GM23248 (cell line): Measurements from ENCODE around the gene SLC22A5. TPM values are rescaled to one million over a fixed set of nuclear protein-coding genes. Genes with fewer than 3 reads are reported as not detected.
A peak's percentile ranks its signal among the peaks of the same experiment; 100 is the strongest.

ENCODE experiments used
- DNase-seq: peaks from one replicate; pipeline ENCODE4 v3.0.0-alpha.2; 2015
- H2AFZ ChIP-seq: fragments of 200-600 bp; sonication (generic); 2 replicates; pipeline ENCODE4 v1.6.1; 2016; ENCODE audit warnings: antibody characterized with exemption
- H3F3A ChIP-seq: fragments of 200-600 bp; sonication (generic); 2 replicates; pipeline ENCODE4 v1.6.1; 2016; ENCODE audit warnings: mild to moderate bottlenecking, antibody characterized with exemption, mixed run types; ENCODE audit not compliant: insufficient read depth
- H3K27ac ChIP-seq: fragments of 200-600 bp; sonication (generic); 2 replicates; pipeline ENCODE4 v1.5.1; 2016; ENCODE audit warnings: mild to moderate bottlenecking
- H3K27me3 ChIP-seq: fragments of 200-600 bp; sonication (generic); replicated peaks from 2 replicates; pipeline ENCODE4 v1.6.1; 2016; ENCODE audit warnings: mild to moderate bottlenecking; ENCODE audit not compliant: insufficient read depth
- H3K36me3 ChIP-seq: fragments of 200-600 bp; sonication (generic); 2 replicates; pipeline ENCODE4 v1.6.1; 2016; ENCODE audit warnings: low read depth, mild to moderate bottlenecking
- H3K4me1 ChIP-seq: fragments of 200-600 bp; sonication (generic); 2 replicates; pipeline ENCODE4 v1.6.1; 2016; ENCODE audit warnings: mild to moderate bottlenecking; ENCODE audit not compliant: insufficient read depth
- H3K4me2 ChIP-seq: fragments of 200-600 bp; sonication (generic); one replicate; pipeline ENCODE4 v1.6.1; 2016; ENCODE audit warnings: mild to moderate bottlenecking; ENCODE audit not compliant: unreplicated experiment
- H3K4me3 ChIP-seq: fragments of 200-600 bp; sonication (generic); 2 replicates; pipeline ENCODE4 v1.5.1; 2016; ENCODE audit warnings: mild to moderate bottlenecking
- H3K79me2 ChIP-seq: fragments of 200-600 bp; sonication (generic); 2 replicates; pipeline ENCODE4 v1.6.1; 2016; ENCODE audit warnings: mild to moderate bottlenecking; ENCODE audit not compliant: insufficient read depth
- H3K9ac ChIP-seq: fragments of 200-600 bp; sonication (generic); 2 replicates; pipeline ENCODE4 v1.6.1; 2016; ENCODE audit warnings: mild to moderate bottlenecking
- H3K9me2 ChIP-seq: fragments of 200-600 bp; sonication (generic); 2 replicates; pipeline ENCODE4 v1.6.1; 2016; ENCODE audit warnings: mixed run types, mild to moderate bottlenecking, moderate library complexity; ENCODE audit not compliant: insufficient read depth
- H3K9me3 ChIP-seq: fragments of 200-600 bp; sonication (generic); one replicate; pipeline ENCODE4 v1.6.1; 2017; ENCODE audit warnings: low read depth
- H4K20me1 ChIP-seq: fragments of 200-600 bp; sonication (generic); 2 replicates; pipeline ENCODE4 v1.6.0; 2016; ENCODE audit not compliant: insufficient read depth
- EZH2 ChIP-seq: fragments of 200-600 bp; sonication (generic); IDR thresholded peaks from 2 replicates; pipeline ENCODE4 v1.6.1; 2018; ENCODE audit warnings: antibody characterized with exemption, mild to moderate bottlenecking; ENCODE audit not compliant: insufficient read depth, poor library complexity, severe bottlenecking
- EZH2phosphoT487 ChIP-seq: fragments of 200-600 bp; sonication (generic); IDR thresholded peaks from 2 replicates; pipeline ENCODE4 v1.6.1; 2018; ENCODE audit warnings: antibody characterized with exemption, moderate library complexity, mild to moderate bottlenecking, low read depth; ENCODE audit not compliant: insufficient read depth
- WGBS, 2 experiments: methylation state at CpG; one replicate each; pipeline ENCODE4 v1.1.6; 2015 to 2017; ENCODE audit warnings: low lambda C conversion rate in 2 of 2, low coverage in 1 of 2; ENCODE audit errors: missing lambda C conversion rate in 2 of 2; 5-methylcytosine and 5-hydroxymethylcytosine counted together
- in situ Hi-C: fragments of 300-500 bp; cut with MboI; formaldehyde crosslinking; loops from 2 replicates; pipeline ENCODE4 v1.15.0; 2020
- polyA plus RNA-seq: library from polyadenylated mRNA; unstranded; fragments of >200 nt; fragmentation: Nextera tagmentation; extraction: Ambion mirVana; gene quantifications from 2 replicates; pipeline ENCODE4 v1.2.1, GENCODE V29; 2016
- total RNA-seq: library from RNA; depleted of rRNA; stranded (reverse); fragments of >200 nt; shearing (Covaris generic); gene quantifications from 2 replicates; pipeline ENCODE4 v1.2.3, GENCODE V29; 2014

The SLC22A5 gene
- total and polyA plus RNA-seq, 2 experiments from 2014 or later: 1.7 to 3.0 TPM

GRCh38 chr5:132427281-132428146 lies 58.0 kb downstream of the SLC22A5 start:
- no peaks in the 10 kb centered on the region for H3K9me3 ChIP-seq
- H3K4me3 ChIP-seq: no peak overlapping the region
- peaks cover 42% of the 10 kb centered on the region for H3F3A ChIP-seq
- H3K4me2 ChIP-seq: peak overlapping the region; percentile 59
- in situ Hi-C loops: no loop called here
- H3K27ac ChIP-seq: peak overlapping the region; percentile 98
- peak; percentile 30 for DNase-seq
- no peaks in the 10 kb centered on the region for H4K20me1 ChIP-seq
- H3K9me2 ChIP-seq: no peaks in the 10 kb centered on the region
- peak overlapping the region; percentile 81 for H3K9ac ChIP-seq
- peaks cover 65% of the 10 kb centered on the region for H3K4me1 ChIP-seq
- H3K36me3 ChIP-seq: no peaks in the 10 kb centered on the region
- peaks cover 12% of the 10 kb centered on the region; the same call in 1 of the 2 replicates for H3K79me2 ChIP-seq
- TF ChIP-seq EZH2phosphoT487 (no peak), EZH2 (no peak)
- no peaks in the 10 kb centered on the region for H3K27me3 ChIP-seq
- WGBS, 2 experiments: 66 to 75% methylated on average over 6 of the region's 6 CpGs
- no peak overlapping the region for H2AFZ ChIP-seq

- Histone ChIP-seq H3K79me2 (peaks cover 12% of the 10 kb centered on the region; the same call in 1 of the 2 replicates), H3K4me3 (no peak overlapping the region), H3K4me2 (peak overlapping the region; percentile 34), H4K20me1 (no peaks in the 10 kb centered on the region), H3K27me3 (no peaks in the 10 kb centered on the region), H3K4me1 (peaks cover 59% of the 10 kb centered on the region), H3F3A (peaks cover 40% of the 10 kb centered on the region), H3K9me2 (no peaks in the 10 kb centered on the region), H3K9ac (no peak overlapping the region), H3K36me3 (no peaks in the 10 kb centered on the region), H3K27ac (no peak overlapping the region), H3K9me3 (no peaks in the 10 kb centered on the region), H2AFZ (no peak overlapping the region)
- TF ChIP-seq EZH2phosphoT487: no peak
- TF ChIP-seq EZH2: no peak
- no peak for DNase-seq
- in situ Hi-C loops: no loop called here
Observed at GRCh38 chr5:132428147-132428482, 58.6 kb downstream of the SLC22A5 start.

GRCh38 chr5:132428484-132429462 lies 59.3 kb downstream of the SLC22A5 start:
- Histone ChIP-seq H3K27ac (no peak overlapping the region), H3K27me3 (no peaks in the 10 kb centered on the region), H3K9ac (no peak overlapping the region), H3K4me3 (no peak overlapping the region), H2AFZ (no peak overlapping the region), H4K20me1 (no peaks in the 10 kb centered on the region), H3K9me3 (no peaks in the 10 kb centered on the region), H3F3A (peaks cover 34% of the 10 kb centered on the region), H3K36me3 (no peaks in the 10 kb centered on the region), H3K4me2 (peak overlapping the region; percentile 34), H3K9me2 (no peaks in the 10 kb centered on the region), H3K4me1 (peaks cover 52% of the 10 kb centered on the region), H3K79me2 (peaks cover 12% of the 10 kb centered on the region; the same call in 1 of the 2 replicates)
- WGBS, 2 experiments: 77 to 80% methylated on average over 9 of the region's 9 CpGs
- peak; percentile 84 for DNase-seq
- no peak for TF ChIP-seq EZH2
- TF ChIP-seq EZH2phosphoT487: no peak
- in situ Hi-C loops: no loop called here

DNA sequence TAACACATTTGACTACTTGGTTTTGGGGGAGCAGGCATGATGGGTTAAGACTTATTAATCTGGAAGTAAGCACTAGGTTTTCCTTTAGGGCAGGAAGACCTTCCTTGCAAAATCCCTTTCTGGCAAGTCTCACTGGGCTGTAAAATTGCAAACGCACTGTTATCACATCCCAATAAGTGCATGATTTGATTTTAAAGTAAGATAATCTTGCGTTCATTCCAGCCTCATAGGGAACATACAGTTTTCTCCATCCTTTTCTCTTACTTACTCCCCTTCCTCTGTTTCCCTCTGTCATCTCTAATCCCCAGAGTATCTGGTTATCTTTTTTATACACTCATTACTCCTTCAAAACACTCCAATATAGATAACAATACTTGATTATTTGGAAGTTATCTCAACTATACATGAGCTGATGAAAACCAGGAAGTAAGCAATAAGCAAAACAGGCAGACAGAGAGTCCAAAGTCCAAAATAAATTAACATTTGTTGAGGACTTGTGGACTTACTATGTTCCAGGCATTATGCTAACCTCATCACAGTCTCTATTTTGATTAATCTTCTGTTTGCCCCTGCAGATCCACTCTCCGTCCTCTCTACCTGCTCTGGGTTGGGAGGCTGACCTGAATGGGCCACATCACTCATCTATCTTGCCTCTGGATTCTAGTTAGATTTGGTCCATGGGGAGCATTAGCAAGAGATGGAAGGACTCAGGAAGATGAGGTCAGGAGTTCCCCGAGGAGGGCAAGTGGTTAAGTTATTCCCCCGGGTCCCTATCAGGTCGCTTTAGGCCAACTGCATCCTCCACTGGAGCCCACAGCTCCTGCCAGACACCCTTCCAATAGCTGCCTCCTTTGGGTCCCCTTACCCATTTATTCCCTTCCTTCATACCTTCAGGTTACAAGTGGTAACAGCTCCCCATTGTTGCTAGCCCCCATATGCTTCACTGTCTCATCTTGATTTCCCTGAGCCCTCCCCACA lies 60.2 kb downstream of the SLC22A5 start:
- H2AFZ ChIP-seq: no peak overlapping the region
- H3K4me1 ChIP-seq: peaks cover 46% of the 10 kb centered on the region
- TF ChIP-seq EZH2phosphoT487: no peak
- TF ChIP-seq EZH2: no peak
- peak overlapping the region; percentile 34 for H3K4me2 ChIP-seq
- H3K79me2 ChIP-seq: peaks cover 12% of the 10 kb centered on the region; the same call in 1 of the 2 replicates
- no peak overlapping the region for H3K9ac ChIP-seq
- in situ Hi-C loops: no loop called here
- no peaks in the 10 kb centered on the region for H3K9me2 ChIP-seq
- no peaks in the 10 kb centered on the region for H3K36me3 ChIP-seq
- no peak overlapping the region for H3K27ac ChIP-seq
- no peak for DNase-seq
- WGBS, 2 experiments: 95 to 97% methylated on average over 6 of the region's 6 CpGs
- no peaks in the 10 kb centered on the region for H3K9me3 ChIP-seq
- H3K27me3 ChIP-seq: no peaks in the 10 kb centered on the region
- no peaks in the 10 kb centered on the region for H4K20me1 ChIP-seq
- H3K4me3 ChIP-seq: no peak overlapping the region
- peaks cover 33% of the 10 kb centered on the region for H3F3A ChIP-seq
